Skin of body (tissue), 2 donors: Measurements from ENCODE around the gene KRT15. TPM values are rescaled to one million over a fixed set of nuclear protein-coding genes. Genes with fewer than 3 reads are reported as not detected.

Experiments used
- DNase-seq: peaks from one replicate; lab custom pipeline; 2025; lab: John Stamatoyannopoulos, UW
- total RNA-seq: library from RNA; depleted of rRNA; stranded (reverse); fragments of >200 nt; gene quantifications from one replicate; pipeline ENCODE4 v1.2.3, GENCODE V29; 2014

KRT15 gene
- total RNA-seq, 1 donor from 2014 or later = 348 TPM

DNA sequence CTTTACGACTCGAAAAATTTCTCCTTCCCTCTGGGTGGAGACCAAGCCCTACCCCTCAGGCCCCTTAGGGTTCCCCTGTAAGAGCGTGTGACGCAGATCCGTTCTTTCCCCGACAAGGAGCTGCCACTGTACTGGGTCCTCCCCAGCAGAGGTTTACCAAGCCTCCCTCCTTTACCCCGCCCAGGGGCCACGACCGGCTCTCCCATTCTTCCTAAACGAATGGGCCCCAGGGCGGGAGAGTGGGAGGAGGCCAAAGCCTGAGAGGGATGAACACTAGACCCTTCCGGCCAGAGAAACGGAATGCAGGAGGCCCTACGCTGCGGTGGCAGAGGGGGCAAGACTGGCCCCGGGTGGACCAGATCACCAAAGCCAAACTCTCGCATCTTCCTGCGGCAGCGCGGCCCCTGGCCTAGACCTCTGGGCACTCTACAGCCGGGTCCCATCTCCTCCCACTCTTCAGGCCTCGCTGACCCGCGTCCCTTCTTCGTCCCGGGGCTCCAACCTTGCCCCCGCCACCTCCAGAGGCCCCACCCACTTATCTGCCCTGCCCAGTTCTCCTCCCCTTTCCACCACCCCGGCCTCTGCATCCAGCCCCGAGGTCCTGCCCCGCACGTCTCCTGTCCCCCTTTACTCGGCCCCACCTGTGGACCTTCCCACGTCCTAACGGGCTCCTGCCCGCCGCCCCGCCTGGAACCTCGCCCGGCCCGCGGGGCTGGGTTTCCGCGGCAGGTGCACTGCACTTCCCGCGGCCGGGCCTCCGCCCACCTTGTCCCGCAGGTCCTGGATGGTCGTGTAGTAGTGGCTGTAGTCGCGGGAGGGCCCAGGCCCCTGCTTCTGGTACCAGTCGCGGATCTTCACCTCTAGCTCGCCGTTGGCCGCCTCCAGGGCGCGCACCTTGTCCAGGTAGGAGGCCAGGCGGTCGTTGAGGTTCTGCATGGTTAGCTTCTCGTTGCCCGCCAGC, 8.7 kb upstream of the KRT15 start:
- no peak for DNase-seq

DNA sequence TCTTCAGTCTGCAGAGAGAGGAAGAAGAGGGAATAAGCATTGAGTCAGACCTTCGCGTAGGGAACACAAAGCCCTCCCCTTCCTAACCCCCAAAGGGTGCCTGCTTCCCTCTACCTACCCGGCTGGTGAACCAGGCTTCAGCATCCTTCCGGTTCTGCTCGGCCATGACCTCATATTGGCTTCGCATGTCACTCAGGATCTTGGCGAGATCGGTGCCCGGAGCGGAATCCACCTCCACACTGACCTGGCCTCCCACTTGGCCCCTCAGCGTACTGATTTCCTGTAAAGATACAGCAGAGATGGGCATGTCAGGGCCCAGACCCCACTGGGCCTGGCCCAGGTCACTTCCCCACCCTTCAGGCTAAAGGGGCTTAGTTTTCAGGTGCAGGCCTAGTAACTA, 5.6 kb upstream of the KRT15 start:
- no peak for DNase-seq

DNA sequence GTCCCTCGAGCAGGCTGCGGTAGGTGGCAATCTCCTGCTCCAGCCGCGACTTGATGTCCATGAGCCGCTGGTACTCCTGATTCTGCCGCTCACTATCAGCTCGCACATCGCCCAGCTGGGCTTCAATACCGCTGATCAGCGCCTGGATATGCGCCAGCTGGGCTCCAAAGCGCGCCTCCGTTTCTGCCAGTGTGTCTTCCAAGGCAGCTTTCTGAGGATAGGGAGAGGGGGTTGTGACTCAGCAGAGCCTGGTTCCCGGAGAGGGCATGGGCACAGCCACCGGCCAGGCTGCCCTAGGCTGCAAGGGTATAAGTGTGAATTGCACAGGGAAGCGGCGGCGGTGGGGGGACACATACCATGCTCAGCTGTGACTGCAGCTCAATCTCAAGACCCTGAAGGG, 5.1 kb upstream of the KRT15 start:
- DNase-seq = no peak

DNA sequence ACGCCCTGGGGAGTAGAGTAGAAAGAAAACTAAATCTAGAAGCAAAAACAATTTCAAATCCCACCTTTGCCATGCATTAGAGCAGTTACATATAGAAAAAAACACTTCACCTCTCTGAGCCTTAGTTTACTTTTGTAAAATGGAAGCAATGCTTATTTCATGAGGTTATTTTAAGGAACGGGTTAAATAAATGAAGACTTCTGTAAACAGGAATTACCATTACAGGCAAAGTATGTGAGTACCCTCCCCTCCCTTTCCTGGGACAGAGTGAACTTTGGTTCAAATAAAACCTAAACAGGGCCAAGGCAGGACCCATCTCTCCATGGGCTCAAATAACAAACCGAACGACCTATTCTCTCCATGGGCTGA, 4.5 kb upstream of the KRT15 start:
- DNase-seq = no peak

DNA sequence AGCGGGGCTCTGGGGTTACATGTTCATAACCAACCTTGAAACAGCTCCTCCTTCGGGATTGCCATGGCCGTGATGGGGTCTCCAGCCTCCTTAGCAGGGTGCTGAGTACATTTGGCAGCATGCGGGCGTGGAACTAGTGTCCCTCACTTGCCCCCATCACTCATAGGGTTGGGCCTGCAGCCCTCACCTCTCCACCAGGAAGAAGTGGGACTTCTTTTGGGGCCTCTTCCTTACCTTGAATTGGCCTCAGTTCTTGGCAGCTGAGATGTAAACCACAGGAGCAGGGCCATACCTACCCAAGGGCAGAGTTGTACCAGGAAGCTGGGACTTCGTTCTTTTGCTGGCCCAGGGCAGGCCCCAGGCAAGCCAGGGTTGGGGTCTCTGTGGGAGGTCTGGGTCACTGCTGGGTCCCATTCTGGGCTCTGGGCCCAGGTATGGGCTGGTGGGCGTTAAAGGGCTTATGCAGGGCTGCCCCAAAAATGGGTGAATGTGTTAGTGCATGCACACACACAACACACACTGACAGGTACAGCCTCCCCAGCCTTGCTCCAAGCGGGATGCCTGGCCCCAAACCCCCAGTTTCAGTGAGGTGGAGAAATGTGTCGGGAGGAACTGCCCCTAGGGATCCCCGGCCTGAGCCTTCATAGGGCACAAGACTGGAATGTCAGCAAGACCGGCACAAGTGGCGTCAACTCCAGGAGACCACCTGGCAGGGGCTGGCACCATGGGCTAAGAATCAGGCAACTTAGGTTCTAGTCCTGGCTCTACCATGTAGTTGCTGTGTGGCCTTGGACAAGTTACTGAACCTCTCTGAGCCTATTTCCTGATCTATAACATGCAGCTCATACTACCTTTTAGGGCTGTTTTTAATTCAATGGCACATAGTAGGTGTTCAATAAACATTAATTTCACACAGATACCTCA, 3.9 kb upstream of the KRT15 start:
- DNase-seq = no peak

DNA sequence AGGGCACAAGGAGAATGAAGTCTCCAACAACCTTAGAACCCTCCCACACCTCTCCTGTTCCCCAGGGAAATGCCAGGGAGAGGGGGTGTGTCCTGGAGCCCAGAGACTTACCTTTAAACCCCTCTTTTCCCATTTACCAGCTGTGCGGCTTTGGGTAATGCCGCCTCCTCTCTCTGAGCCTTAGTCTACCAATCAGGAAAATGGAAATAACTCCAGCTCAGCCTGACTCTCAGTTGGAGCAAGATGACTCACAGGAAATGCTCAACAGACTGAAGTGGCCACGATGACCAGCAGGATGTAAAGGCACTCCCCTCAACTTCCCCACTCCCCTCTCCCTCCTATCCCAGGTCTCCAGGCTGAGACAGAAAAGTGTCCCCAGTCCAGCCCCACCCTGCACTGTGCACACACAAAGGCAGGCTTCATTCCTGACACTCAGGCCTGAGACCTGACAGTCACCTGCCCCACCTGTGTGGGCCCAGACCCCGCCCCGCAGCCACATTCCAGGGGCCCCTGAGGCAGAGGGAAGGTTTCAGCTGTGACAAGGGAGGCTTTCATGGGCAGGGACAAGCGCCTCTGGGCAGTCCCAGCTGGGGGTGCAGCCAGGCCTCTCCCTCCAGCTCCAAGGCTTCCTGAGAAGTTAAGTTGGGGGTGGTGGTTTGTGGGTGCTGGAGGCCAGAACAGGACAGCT, 3.0 kb upstream of the KRT15 start:
- DNase-seq = no peak

DNA sequence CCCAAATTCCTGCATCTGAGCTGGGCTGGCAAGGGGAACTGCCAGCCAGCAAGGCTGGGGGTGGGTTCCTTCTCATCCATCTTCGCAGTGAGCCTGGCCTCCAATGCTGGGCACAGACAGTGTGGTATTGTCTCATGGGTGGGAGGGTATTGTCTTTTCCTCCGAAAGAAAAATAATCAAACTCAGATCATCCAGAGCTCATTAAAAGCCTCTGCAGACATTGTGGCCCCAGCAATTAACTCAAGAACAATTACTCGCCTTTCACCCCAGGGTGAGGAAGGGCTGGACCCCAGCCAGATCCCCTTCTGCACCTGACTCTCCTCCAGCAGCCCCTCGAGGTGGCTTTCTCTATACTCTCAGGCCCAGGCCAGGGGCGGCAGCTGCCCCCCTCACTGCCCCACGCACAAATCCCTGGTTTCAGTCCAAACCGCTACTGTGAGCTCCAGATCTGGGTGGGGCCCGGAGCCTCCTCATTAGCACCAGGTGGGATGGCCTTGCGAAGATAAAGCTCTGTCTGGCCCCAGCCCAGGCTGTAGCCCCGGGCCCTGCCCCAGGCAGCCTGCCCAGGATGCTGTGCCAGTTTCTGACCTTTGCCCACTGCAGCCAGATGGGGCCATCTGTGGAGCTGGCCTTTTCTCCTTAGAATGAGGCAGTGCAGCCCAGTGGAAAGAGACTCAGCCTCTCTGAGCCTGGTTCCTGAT, 2.3 kb upstream of the KRT15 start:
- no peak for DNase-seq

DNA sequence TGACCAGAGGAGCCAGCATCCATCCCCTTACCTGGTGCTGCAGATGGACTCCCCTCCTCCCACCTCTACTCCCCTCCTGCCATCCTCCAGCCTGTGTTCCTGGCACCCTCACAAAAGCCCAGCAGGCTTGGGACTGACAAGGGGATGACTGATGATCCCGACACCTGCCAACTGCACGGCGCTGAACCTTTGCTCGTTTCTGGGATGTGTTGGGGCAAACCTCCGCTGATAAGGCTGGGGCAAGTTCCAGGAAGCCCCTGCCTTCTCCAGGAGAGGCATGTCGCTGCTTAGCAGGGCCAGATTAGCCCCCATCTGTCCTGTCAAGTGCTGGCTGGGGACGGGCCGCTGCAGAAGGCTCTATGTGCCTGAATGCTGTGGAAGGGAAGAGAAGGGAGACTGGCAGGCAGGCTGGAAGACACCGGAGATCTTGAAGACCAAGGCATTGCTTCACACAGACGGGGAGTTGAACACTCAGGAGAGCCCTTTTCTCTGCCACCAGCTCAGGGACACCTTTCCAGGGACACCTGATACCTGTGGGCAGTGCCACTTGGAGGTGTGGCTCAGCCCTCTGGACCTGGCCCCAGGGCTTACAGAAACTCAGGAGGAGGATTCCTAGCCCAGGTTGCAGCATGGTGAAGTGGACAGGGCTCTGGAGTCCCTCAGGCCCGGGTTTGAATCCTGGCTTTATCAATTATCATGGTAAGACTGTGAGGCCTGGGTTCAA, 973 bp upstream of the KRT15 start:
- peak; percentile 17 for DNase-seq

DNA sequence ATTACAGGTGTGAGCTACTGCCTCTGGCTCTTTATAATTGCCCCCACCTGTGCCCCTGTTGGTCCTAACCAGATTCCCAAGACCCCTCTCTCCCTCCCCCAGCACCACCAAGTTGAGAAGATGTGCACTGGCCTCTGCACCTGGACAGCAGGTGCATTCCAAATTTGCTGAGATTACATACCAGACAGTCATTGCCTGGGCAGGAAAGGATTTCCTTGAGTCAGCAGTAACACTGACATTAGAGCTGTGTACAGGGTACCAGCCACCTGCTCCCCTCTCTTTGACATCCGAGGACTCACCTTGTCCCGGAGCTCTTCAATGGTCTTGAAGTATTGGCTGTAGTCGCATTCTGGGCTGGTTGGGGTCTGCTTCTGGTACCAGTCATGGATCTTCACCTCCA, 659 bp downstream of the KRT15 start:
- no peak for DNase-seq

DNA sequence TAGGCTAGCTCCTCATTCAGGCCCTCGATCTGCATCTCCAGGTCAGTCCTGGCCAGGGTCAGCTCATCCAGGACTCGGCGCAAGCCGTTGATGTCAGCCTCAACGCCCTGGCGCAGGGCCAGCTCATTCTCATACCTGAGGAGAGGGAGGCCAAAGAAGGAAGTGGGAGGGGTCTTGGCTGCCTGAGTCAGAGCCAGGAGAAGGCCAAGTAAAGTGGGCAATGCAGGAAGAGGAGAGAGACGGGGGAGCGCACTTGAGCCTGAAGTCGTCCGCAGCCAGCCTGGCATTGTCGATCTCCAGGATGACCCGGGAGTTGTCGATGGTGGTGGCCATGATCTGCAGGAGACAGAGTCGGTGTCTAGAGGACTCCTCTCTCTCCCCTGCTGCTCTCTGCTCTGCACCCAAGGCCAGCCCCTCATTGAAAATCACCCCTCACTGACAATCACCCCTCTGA, 1.8 kb downstream of the KRT15 start:
- no peak for DNase-seq

DNA sequence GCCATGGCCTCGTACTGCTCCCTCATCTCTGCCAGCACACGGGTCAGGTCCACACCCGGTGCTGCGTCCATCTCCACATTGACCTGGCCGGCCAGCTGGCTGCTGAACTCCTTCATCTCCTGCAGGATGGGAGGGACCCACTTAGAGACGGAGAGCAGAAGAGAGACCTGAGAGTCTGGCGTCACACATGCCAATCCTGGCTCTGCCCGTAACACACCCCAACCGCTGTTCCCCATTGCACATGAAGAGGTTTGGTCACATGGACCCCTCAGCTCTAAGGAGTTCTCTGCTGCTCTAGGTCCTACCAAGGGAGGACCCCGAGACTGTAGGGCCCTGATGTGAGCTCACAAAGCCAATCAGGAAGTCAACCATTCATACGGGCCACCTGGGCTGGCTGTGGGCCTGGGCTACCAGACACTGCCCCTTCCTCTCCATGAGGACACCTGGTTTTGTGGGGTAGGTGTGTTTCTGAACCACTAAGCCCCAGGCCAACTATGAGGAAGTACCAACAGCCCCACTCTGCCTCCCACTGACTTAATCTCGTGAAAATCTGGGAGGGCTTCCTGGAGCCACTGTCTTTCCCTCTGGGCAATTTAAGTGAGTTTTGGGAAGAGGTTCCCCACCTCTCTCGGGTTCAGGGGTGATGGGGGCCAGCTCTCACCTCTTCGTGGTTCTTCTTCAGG, 2.4 kb downstream of the KRT15 start:
- DNase-seq = no peak

DNA sequence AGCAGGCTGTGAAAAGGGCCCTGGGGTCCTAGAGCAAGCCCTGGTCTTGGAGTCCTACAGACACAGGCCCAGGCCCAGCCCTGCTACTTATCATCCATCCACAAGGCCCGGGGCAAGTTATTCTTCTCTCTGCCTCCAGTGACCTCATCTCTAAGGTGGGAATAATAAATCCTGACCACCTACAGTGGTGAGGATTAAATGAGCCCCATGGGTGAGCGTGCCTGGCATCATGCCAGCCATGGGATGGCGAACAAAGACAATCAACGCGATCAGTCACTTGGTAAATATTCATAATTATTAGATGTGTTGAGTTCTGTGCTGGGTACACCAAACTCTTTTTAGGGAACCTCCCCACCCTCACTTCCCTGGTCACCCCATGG, 5.5 kb downstream of the KRT15 start:
- no peak for DNase-seq

DNA sequence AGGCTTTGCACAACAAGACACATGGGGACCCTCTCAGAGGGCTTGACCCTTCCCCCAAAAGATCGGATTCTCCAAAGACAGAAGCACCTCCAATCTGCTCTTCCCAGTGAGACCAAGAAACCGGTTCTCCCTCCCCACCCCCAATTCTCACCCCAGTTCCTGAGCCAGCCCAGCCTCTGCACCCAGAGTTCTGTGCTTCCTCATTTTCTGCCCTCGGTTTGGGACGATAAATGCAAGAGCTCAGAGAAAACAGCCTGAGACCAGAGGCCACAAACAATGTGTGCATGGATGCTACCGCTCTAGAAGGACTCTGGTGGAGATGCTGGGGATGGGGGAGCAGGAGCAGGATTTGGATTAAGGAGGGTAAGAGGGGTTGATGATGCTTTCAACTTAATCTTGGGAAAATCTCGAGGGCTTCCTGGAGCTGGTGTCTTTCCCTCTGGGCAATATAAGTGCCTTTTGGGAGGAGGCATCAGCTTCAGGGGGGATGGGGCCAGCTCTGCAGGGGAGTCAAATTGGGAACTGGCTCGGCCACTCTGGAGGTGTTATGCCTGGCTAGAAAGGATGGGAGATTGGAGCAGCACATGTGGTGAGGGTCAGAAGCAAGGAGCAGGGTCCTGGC, 6.0 kb downstream of the KRT15 start:
- no peak for DNase-seq

DNA sequence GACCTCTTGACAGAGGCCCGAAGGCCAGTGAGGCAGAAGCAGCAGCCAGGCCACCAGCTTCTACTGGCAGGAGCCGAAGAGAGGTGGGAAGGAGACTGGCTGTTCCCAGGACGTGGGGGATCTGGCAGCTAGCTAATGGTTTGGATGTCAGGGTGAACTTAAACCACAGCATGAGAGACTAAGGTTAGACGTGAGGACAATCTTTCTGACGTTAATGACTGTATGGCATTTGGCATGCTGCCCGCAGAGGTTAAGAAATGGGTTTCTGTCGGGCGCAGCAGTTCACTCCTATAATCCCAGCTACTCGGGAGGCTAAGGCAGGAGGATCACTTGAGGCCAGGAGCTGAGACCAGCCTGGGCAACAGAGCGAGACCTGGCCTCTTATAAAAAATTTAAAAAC, 7.0 kb downstream of the KRT15 start:
- no peak for DNase-seq

DNA sequence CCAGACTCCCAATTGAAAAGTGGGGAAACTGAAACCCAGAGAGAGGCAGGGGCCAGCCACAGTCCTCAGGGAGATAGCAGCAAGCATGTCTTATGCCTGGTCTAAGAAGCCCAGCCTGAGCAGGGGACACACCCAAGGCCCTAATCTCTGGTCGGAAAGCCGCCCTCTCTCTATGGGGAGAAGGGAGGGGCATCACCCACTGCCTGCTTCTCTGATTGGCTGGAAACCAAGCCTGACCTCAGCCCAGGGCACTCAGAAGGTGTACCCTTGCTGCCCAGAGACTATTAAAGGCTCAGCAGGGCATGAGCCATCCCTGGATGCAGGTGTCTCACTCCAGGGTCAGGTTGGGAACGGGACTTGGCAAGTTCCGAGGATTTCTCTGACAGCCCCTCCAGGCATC, 7.6 kb downstream of the KRT15 start:
- no peak for DNase-seq

DNA sequence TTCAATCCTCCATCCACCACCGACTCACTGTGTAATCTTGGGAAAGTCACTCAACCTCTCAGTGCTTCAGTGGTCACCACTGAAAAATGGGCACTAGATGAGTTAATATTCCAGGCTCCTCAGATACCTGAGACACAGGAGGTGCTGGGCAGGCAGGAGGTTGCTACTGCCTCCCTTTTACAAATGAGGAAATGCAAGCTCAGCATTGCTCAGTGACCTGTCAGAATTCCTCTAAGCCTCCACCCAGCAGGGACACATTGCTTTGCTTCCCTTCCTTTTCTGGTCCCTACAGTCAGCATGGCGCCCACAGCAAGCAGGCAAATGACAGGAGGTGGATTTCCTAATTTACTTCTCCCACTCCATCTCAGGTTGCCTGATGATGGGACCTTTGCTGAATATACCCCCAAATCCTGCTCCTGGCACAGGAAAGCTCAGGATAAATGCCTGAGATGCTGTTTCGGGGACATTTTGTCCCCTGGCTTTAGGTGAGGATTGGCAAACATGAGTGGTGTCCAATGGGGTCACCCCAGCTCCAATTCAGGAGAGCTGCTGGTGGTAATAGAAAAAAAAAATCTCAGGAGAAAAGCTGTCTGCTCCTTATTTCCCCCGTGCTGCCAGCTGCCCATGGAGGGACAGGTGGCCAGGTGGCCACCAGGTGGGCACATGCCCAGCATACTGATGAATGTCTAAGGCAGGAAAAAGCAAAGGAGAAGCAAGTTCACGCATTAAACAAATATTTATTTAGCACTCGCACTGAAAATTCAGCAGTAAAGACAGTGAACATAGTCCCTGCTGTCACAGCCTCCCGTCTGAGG, 8.2 kb downstream of the KRT15 start:
- no peak for DNase-seq

DNA sequence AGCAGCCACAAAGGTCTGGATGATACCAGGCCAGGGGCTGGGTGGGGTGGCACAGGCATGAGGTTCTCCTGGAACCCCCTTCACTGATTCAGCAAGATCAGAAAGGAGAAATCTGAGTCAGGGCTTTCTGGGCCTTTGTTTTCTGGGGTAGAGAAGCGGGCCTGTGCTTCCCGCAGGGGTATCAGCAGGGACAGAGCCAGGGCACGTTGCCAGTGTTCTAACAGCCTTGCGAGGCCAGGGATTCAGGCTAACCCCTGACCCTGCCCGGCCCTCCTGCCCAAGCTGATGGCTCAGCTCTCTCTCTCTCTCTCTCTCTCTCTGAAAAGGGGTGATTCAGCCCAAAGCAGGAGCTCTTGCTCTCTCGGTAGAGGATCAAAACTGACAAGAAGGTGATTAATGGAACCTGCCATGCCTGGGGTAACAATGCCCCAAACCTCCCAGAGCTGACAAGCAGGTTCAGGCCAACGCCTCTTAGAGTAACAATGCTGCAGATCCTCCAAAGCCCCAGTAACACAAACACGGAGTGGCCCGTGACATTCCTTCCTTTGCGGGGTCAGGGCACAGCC, 11.3 kb downstream of the KRT15 start:
- DNase-seq = no peak
